NB4 (cell line): ENCODE results near the gene CTCFL.

Source experiments
- DNase-seq: peaks from one replicate; pipeline ENCODE4 v3.0.0; 2010; ENCODE audit warnings: low read depth
- H3K4me3 ChIP-seq: one replicate; pipeline ENCODE4 v1.5.1; 2011; ENCODE audit warnings: mild to moderate bottlenecking, low read depth, low read length, moderate library complexity
- CTCF ChIP-seq: IDR thresholded peaks from one replicate; pipeline ENCODE4 v1.5.1; 2012; ENCODE audit warnings: low read depth, low read length
- MAX ChIP-seq: IDR thresholded peaks from 2 replicates; pipeline ENCODE4 v1.6.1; 2011; ENCODE audit warnings: low read depth, low read length
- MYC ChIP-seq: IDR thresholded peaks from 2 replicates; pipeline ENCODE4 v1.6.1; 2011; ENCODE audit warnings: low read depth, low read length
- POLR2A ChIP-seq: IDR thresholded peaks from 2 replicates; pipeline ENCODE4 v1.6.1; 2011; ENCODE audit warnings: mild to moderate bottlenecking; ENCODE audit not compliant: insufficient read length; ENCODE audit errors: extremely low read depth

CTCFL gene

GRCh38 chr20:57556980-57557274 lies 32.0 kb upstream of the CTCFL start:
- TF ChIP-seq POLR2A (no peak), MAX (no peak), MYC (no peak)
- H3K4me3 ChIP-seq, result no peak overlapping the region
- DNase-seq, result no peak

GRCh38 chr20:57555457-57556184 lies 30.7 kb upstream of the CTCFL start:
- no peak overlapping the region for H3K4me3 ChIP-seq
- no peak for DNase-seq
- TF ChIP-seq POLR2A (no peak), MAX (no peak), MYC (no peak), CTCF (no peak)

DNA sequence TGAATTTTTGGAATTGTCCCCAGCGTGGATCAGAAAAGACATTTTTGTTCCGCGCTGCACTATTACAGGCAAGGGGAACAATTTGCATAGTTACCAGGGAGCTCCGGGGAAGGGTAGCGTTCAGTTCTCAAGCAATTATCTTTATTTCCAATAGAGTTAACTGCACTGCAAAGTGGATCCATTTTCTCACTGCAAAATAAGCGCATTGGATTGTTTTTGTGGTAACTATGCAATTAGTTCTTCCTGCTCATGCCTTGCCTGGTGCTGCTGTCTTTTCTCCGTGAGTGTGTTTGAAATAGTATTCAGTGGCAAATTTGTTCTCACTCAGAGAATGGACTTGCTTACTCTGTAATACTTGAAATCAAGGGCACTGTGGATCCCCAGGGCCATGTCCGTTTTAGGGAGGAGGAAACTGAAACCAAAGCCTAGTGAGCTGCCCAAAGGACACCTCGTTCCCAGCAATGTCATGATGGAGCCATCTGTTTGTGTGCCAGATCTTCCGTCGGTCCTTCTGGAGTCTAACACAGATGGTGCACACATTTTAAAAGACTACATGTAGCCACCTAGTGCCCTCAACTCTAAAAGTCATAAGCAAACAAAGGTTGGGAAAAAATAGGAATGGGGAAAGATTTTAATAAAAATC lies 28.6 kb upstream of the CTCFL start:
- no peak for DNase-seq
- no peak overlapping the region for H3K4me3 ChIP-seq
- TF ChIP-seq POLR2A, result no peak

GRCh38 chr20:57552471-57552870 lies 27.5 kb upstream of the CTCFL start:
- DNase-seq, result no peak
- TF ChIP-seq MYC (no peak), CTCF (no peak), POLR2A (no peak), MAX (no peak)
- H3K4me3 ChIP-seq, result no peak overlapping the region

- DNase-seq, result no peak
- no peak for TF ChIP-seq MYC
- TF ChIP-seq POLR2A, result no peak
- TF ChIP-seq MAX, result no peak
- no peak for TF ChIP-seq CTCF
These were observed 23.5 kb upstream of the CTCFL start for GRCh38 chr20:57548177-57549058.

DNA sequence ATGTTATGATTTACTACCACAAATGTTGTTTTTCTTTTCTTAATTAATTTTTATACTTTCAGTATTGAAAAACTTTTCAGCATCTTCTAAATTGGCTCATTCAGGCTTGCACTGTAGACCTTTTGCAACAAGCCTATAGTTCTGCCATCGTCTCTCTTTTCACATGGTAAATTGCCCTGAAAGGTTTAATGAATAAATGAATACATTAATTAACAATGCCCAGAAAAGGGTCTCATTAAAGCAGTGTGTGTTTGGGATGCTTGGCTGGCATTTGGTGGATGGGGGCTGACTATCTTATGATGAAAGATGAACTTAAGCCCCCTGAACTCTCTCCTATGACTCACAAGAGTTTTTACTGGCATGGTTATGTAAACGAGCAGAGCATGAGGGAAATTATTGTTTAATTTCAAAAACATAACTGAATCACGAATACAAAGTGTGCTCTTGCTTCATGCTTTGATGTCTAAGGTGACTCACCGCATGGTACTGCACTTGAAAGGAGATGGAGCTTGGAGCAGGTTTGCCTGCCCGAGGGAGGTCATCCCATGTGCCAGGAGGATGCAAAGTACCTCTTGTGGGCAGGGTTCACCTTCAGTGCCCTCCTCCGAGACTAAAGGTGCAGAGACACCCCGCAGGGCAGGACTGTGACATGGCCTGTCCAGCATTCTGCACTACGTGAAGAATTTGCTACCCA lies 22.2 kb upstream of the CTCFL start:
- TF ChIP-seq CTCF, result no peak
- H3K4me3 ChIP-seq, result no peak overlapping the region
- DNase-seq, result no peak

More at GRCh38 chr20:57548177-57549058, 23.5 kb upstream of the CTCFL start:
- no peak overlapping the region for H3K4me3 ChIP-seq
